ENCODE results near the gene MTF1. TPM values are rescaled to one million over a fixed set of nuclear protein-coding genes. Genes with fewer than 3 reads are reported as not detected.

The MTF1 gene
- total RNA-seq, 3 donors from 2014 or later = 4.9 to 5.3 (median 5.0) TPM

- TF ChIP-seq CTCF (IDR thresholded peaks at IDR 0.05) (no peak), POLR2AphosphoS5 (IDR thresholded peaks at IDR 0.05) (no peak), POLR2A (IDR thresholded peaks at IDR 0.05) (no peak)
- H3K36me3 ChIP-seq = no peaks in the 10 kb centered on the region
- H3K4me1 ChIP-seq = no peaks in the 10 kb centered on the region
- DNase-seq (ENCODE audit: low spot score in 2 of 2) = no peak
- peaks cover 0 to 4% of the 10 kb centered on the region in 2 donors for H3K9me3 ChIP-seq
- H3K4me3 ChIP-seq = no peak overlapping the region
- peaks cover 5 to 89% of the 10 kb centered on the region in 2 donors for H3K27me3 ChIP-seq
- H3K27ac ChIP-seq = no peak overlapping the region
- intact Hi-C loops (cut with DNase I; ENCODE audit: low total_unique reads) = no loop called here
Observed at GRCh38 chr1:37762516-37762915, 96.9 kb downstream of the MTF1 start.

- H3K4me1 ChIP-seq = no peaks in the 10 kb centered on the region
- TF ChIP-seq POLR2AphosphoS5 (IDR thresholded peaks at IDR 0.05) (no peak), POLR2A (IDR thresholded peaks at IDR 0.05) (no peak), CTCF (IDR thresholded peaks at IDR 0.05) (no peak)
- H3K27ac ChIP-seq = no peak overlapping the region
- DNase-seq (ENCODE audit: low spot score in 2 of 2) = no peak
- peaks cover 5 to 83% of the 10 kb centered on the region in 2 donors for H3K27me3 ChIP-seq
- H3K9me3 ChIP-seq = peaks cover 0 to 4% of the 10 kb centered on the region in 2 donors
- no peak overlapping the region for H3K4me3 ChIP-seq
- intact Hi-C loops (cut with DNase I; ENCODE audit: low total_unique reads) = no loop called here
- no peaks in the 10 kb centered on the region for H3K36me3 ChIP-seq
Observed at GRCh38 chr1:37761416-37762095, 97.8 kb downstream of the MTF1 start.

Other genes starting within 250 kb of the MTF1 start
- 10 to 100 TPM in 1 of 3 donors, 1 to 10 TPM in 2; 6.9 to 13.0 (median 8.9) TPM for gene RSPO1, start 224.7 kb downstream of the MTF1 start, total RNA-seq
- 1 to 10 TPM in 2 of 3 donors, under 1 TPM in 1; 0.15 to 1.4 (median 1.3) TPM for gene CDCA8, start 167.1 kb downstream of the MTF1 start, total RNA-seq
- 1 to 10 TPM in 1 of 3 donors, under 1 TPM in 1, not detected in 1; 0.73 to 2.6 TPM for gene EPHA10, start 94.5 kb downstream of the MTF1 start, total RNA-seq
- gene MANEAL, start 65.7 kb downstream of the MTF1 start, total RNA-seq = 1 to 10 TPM in 2 of 3 donors, under 1 TPM in 1; 0.64 to 3.7 (median 2.9) TPM
- gene C1orf122, start 51.8 kb downstream of the MTF1 start, total RNA-seq = 10 to 100 TPM; 58.5 to 64.6 (median 58.9) TPM
- 10 to 100 TPM; 11.6 to 19.3 (median 12.5) TPM for gene YRDC, start 51.4 kb downstream of the MTF1 start, total RNA-seq
- gene INPP5B, start 87.5 kb upstream of the MTF1 start, total RNA-seq = 10 to 100 TPM; 21.3 to 34.1 (median 25.6) TPM
- 10 to 100 TPM; 51.8 to 61.8 (median 54.4) TPM for gene SF3A3, start 130.4 kb upstream of the MTF1 start, total RNA-seq
- 10 to 100 TPM; 11.8 to 22.6 (median 21.4) TPM for gene FHL3, start 145.9 kb upstream of the MTF1 start, total RNA-seq
- 10 to 100 TPM; 22.6 to 29.2 (median 25.6) TPM for gene UTP11, start 153.1 kb upstream of the MTF1 start, total RNA-seq
- gene POU3F1, start 187.2 kb upstream of the MTF1 start, total RNA-seq = under 1 TPM in 1 of 3 donors, not detected in 2; 0.29 TPM

All from breast epithelium (tissue), 4 donors.